ENCODE data around the gene OCRL.

DNA sequence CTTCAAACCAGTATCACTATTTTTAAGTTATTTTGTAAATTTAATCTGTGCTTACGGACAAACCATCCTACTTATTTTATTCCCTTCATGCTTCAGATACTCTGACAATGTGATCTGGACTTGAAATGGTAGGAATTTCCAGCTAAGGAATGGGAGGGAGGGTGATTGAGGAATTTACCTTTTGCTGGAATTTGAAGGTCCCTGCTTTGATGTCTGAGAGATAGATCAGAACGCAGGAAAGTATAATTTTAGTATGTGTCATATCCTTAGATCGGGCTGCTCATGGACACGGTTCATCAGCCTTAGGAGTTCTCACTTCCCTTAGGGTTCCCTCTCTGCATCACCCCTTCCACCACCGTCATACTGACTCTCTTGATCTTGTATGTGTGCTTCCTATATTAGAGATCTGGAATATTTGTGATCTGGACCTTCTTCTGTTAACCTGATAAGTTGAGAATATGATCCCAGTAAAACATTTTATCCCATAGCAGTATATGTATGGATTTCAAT lies 16.8 kb downstream of the OCRL start:
- TF ChIP-seq, protein P1, sequence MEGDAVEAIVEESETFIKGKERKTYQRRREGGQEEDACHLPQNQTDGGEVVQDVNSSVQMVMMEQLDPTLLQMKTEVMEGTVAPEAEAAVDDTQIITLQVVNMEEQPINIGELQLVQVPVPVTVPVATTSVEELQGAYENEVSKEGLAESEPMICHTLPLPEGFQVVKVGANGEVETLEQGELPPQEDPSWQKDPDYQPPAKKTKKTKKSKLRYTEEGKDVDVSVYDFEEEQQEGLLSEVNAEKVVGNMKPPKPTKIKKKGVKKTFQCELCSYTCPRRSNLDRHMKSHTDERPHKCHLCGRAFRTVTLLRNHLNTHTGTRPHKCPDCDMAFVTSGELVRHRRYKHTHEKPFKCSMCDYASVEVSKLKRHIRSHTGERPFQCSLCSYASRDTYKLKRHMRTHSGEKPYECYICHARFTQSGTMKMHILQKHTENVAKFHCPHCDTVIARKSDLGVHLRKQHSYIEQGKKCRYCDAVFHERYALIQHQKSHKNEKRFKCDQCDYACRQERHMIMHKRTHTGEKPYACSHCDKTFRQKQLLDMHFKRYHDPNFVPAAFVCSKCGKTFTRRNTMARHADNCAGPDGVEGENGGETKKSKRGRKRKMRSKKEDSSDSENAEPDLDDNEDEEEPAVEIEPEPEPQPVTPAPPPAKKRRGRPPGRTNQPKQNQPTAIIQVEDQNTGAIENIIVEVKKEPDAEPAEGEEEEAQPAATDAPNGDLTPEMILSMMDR (IDR thresholded peaks at IDR 0.05): no peak
- TF ChIP-seq EZH2 (IDR thresholded peaks at IDR 0.05; ENCODE audit: borderline replicate concordance, insufficient read depth, low read depth, low read length, poor library complexity, severe bottlenecking): no peak
